Measurements from ENCODE around the gene CCDC187.

CCDC187 gene

DNA sequence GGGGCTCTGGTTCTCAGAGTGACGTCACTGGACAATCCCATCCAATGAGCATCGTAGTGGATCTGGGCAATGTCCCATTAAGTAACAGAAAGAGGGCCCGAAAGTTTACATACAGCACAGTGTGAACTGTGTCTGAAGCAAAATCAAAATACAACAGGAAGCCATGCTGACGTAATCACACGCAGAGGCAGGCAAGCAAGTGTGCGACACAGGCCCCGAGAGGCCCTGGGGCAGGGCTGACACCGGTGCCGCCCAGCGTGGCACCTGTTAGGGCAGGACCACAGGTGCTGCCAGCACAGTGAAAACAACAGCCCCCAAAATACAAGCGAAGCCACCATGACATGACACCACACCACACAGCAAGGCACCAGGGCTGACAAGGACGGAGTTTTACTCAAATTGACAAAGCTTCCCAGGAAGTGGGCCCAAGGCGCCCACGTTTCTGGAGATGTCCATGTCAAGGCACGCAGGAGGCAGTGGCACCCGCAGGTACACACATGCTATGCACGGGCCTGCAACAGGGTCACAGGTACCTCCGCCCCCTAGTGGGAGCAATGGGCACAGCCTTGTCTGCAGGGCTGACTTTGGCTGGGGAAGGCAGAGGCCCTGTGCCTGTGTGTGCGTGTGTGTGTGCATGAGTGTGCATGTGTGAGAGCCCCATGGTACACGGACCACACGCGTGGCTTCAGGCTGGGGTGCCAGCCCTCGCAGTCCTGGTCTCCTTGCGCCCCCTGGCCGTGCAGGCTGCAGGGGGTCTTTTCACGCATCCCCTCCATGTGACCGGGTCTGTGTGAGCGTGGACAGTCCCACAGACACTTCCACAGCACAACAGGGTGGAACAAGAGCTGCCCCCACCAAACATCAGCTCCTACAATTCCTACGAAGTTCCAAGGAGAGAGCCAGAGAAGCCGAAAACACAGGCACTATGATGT, 77.9 kb downstream of the CCDC187 start:
- DNase-seq (ENCODE audit: low read depth), result peak; percentile 83
- H3K4me3 ChIP-seq (ENCODE audit: low read depth, low read length), result peak overlapping the region; percentile 43
- TF ChIP-seq, protein P1, sequence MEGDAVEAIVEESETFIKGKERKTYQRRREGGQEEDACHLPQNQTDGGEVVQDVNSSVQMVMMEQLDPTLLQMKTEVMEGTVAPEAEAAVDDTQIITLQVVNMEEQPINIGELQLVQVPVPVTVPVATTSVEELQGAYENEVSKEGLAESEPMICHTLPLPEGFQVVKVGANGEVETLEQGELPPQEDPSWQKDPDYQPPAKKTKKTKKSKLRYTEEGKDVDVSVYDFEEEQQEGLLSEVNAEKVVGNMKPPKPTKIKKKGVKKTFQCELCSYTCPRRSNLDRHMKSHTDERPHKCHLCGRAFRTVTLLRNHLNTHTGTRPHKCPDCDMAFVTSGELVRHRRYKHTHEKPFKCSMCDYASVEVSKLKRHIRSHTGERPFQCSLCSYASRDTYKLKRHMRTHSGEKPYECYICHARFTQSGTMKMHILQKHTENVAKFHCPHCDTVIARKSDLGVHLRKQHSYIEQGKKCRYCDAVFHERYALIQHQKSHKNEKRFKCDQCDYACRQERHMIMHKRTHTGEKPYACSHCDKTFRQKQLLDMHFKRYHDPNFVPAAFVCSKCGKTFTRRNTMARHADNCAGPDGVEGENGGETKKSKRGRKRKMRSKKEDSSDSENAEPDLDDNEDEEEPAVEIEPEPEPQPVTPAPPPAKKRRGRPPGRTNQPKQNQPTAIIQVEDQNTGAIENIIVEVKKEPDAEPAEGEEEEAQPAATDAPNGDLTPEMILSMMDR (IDR thresholded peaks at IDR 0.05; ENCODE audit: insufficient read depth, low read depth, low read length, missing control alignments), result peak; percentile 98

DNA sequence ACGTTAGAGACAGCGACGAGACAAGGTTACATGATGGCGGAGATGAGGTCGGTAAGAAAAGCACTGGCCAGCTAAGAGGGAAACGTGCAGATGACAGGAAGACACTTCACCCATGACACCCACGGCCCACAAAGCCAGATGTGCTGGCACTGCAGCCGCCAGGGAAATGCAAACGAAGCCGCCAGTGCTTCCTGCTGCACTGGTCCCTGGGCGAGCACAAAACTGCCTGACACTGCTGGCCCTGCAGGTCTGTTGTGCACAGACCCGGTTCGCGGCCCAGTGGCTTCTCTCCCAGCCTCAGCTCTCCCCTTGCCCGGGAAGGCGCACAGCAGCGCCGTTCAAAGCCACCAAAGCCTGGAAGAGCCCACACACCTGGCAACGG, 78.5 kb downstream of the CCDC187 start:
- DNase-seq (ENCODE audit: low read depth), result peak; percentile 76
- H3K4me3 ChIP-seq (ENCODE audit: low read depth, low read length), result peak overlapping the region; percentile 43

DNA sequence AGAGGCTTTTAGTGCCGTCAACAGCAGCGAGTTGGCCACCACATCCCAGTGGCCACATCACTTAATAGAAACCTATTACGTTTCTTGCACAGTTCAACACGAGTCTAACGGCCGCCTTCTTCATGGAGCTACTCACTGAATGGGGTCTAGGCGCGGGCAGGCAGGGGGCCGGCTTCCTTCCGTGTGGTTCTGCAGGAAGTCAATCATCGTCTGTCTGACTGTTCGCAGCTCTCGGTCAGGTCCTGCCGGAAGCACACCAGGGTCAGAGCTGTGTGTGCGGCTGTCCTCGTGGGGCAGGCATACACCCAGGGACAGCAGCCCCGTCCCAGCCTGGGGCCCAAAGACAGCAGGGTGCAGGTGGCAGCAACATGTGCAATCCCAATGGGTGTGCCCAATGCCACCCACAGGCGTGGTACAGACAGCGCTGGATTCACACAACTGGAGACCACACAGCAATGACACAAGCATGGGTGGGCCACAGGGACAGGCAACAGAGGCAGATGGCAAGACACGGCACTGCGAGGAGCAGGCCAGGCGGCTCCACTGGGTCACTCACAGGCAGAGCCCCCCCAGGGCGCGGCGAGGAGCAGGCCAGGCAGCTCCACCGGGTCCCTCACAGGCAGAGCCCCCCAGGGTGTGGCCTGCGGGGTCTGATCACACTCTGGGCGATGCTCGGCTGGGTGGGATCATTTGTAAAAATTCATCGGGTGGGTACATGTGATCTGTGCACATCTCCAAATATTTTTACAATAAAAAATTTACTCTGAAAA, 79.8 kb downstream of the CCDC187 start:
- TF ChIP-seq, protein P1 (IDR thresholded peaks at IDR 0.05; ENCODE audit: insufficient read depth, low read depth, low read length, missing control alignments), result no peak
- DNase-seq (ENCODE audit: low read depth), result no peak
- no peak overlapping the region for H3K4me3 ChIP-seq (ENCODE audit: low read depth, low read length)

More for the DNA sequence above, 78.5 kb downstream of the CCDC187 start:
- TF ChIP-seq, protein P1 (IDR thresholded peaks at IDR 0.05; ENCODE audit: insufficient read depth, low read depth, low read length, missing control alignments), result no peak

DNA sequence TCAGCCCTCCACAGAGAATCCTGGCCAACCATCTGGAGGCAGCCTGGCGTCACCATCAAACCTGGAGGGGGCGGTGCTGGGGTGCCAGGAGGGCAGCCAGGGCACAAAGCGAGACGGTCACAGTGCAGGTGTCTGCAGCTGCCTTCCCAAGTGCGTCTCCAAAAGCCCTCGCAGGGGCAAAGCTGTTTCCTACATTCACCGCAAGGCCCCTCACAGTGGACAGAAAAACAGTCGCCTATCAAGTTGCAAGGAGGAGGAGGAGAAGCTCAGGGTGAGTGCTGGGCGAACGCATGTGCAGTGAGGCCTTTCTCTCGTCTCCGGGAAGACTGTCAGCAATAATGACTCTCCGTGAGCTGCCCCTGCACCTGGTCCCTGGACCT, 81.0 kb downstream of the CCDC187 start:
- DNase-seq (ENCODE audit: low read depth), result no peak
- TF ChIP-seq, protein P1 (IDR thresholded peaks at IDR 0.05; ENCODE audit: insufficient read depth, low read depth, low read length, missing control alignments), result no peak
- H3K4me3 ChIP-seq (ENCODE audit: low read depth, low read length), result no peak overlapping the region

DNA sequence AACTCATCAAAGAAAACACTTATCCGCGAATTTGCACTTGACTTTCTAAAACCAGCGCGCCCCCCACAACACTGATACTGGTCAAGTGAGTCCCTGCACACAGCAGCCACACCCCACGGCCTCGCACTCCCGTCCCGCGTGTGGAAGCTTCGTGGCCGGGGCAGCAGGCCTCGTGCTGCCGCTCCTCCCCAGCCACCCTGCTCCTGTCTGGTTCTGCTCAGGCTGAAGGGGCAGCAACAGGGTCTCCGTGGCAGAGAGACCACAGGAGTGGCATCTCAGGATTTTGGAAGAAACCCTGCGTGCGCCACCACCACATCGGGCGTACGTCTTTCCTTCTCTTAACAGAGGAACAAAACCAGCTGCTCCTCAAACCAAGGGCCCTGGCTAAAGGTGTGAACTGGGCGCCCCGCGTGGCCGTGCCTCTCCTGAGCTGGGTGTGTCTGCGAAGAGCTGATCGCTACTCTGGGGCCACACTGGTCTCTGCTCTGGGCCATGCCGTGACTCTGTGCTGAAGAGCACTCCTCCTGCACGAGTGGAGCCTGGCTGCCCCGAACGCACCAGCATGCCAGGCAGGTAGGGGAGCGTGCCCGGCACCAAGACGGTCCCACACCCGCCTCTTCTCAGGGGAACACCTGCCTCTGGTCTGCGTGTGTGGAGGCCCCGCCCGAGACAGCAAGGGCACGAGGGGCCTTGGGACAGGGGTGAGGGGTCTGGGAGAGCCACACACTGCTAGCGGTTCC, 81.6 kb downstream of the CCDC187 start:
- H3K4me3 ChIP-seq (ENCODE audit: low read depth, low read length), result no peak overlapping the region
- TF ChIP-seq, protein P1 (IDR thresholded peaks at IDR 0.05; ENCODE audit: insufficient read depth, low read depth, low read length, missing control alignments), result no peak
- DNase-seq (ENCODE audit: low read depth), result no peak

DNA sequence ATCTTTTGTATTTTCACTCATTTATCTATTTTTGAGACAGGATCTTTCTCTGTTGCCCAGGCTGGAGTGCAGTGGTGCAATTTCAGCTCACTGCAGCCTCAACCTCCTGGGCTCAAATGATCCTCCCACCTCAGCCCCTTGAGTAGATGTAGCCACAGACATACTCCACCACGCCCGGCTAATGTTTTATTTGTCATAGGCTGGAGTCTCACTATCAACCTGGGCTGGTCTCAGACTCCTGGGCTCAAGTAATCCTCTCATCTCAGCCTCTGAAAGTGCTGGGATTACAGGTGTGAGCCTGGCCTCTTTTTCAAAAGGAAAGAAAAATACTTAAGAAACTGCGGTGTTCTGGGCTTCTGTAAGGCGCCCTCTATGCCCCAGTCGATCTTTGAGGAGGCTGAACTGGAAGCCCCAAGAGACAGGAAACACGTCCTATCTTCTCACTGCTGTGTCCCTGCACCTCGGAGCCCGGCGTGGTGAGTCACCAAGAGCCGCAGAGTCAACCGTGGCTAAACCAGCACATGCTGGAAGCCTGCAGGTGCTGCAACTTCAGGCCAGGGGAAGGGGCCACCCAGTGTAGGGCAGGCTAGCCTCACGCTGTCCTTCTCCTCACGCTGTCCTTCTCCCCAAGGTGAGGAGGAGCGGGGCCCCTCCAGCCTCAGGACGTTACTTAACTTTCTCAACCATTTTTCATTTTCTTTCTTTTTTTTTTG, 83.7 kb downstream of the CCDC187 start:
- no peak overlapping the region for H3K4me3 ChIP-seq (ENCODE audit: low read depth, low read length)
- no peak for DNase-seq (ENCODE audit: low read depth)
- TF ChIP-seq, protein P1 (IDR thresholded peaks at IDR 0.05; ENCODE audit: insufficient read depth, low read depth, low read length, missing control alignments), result no peak
